ENCODE data around the gene XRCC6.
"Not testable (repeated sequence)": the region's sequence is repeated elsewhere in the genome, so short reads cannot be mapped to it uniquely, and the experiment has no call there.

DNA sequence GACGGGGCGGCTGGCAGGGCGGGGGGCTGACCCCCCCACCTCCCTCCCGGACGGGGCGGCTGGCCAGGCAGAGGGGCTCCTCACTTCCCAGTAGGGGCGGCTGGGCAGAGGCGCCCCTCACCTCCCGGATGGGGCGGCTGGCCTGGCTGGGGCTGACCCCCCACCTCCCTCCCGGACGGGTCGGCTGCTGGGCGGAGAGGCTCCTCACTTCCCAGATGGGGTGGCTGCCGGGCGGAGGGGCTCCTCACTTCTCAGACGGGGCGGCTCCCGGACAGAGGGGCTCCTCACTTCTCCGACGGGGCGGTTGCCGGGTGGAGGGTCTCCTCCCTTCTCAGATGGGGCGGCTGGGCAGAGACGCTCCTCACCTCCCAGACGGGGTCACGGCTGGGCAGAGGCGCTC is 10.0 kb downstream of the XRCC6 start:
- TF ChIP-seq, protein P1, sequence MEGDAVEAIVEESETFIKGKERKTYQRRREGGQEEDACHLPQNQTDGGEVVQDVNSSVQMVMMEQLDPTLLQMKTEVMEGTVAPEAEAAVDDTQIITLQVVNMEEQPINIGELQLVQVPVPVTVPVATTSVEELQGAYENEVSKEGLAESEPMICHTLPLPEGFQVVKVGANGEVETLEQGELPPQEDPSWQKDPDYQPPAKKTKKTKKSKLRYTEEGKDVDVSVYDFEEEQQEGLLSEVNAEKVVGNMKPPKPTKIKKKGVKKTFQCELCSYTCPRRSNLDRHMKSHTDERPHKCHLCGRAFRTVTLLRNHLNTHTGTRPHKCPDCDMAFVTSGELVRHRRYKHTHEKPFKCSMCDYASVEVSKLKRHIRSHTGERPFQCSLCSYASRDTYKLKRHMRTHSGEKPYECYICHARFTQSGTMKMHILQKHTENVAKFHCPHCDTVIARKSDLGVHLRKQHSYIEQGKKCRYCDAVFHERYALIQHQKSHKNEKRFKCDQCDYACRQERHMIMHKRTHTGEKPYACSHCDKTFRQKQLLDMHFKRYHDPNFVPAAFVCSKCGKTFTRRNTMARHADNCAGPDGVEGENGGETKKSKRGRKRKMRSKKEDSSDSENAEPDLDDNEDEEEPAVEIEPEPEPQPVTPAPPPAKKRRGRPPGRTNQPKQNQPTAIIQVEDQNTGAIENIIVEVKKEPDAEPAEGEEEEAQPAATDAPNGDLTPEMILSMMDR (IDR thresholded peaks at IDR 0.05), result not testable (repeated sequence)
- not testable (repeated sequence) for TF ChIP-seq POLR2A (IDR thresholded peaks at IDR 0.05)

Data from adrenal gland (tissue), 5 donors.